Hypothalamus (tissue), 51 donors: Measurements from ENCODE around the gene BAMBI.

Experiments used
- DNase-seq, 51 donors: peaks; one replicate each; lab custom pipeline; 2025; lab: John Stamatoyannopoulos, UW

The BAMBI gene

DNA sequence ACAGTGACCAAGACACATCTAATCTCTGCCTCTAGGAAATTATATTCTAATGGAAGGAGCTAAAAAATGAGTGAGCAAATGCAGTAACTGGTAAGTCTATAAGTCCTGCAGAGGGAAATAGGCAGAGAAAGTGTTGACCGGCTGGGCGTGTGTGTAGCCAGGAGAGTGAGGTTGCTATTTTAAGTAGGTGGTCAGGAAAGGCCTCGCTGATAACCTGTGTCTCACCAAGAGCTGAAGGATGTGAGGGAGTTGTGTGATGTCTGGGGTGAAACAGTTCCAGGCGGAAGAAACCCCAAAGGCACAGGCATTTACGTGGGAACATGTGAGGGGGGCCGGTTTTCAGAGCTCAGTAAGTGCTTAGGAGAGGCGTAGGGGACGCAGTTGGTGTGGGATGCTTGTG is 54.8 kb downstream of the BAMBI start:
- DNase-seq, result no peak
